ENCODE results near the gene HMOX2.

The HMOX2 gene

DNA sequence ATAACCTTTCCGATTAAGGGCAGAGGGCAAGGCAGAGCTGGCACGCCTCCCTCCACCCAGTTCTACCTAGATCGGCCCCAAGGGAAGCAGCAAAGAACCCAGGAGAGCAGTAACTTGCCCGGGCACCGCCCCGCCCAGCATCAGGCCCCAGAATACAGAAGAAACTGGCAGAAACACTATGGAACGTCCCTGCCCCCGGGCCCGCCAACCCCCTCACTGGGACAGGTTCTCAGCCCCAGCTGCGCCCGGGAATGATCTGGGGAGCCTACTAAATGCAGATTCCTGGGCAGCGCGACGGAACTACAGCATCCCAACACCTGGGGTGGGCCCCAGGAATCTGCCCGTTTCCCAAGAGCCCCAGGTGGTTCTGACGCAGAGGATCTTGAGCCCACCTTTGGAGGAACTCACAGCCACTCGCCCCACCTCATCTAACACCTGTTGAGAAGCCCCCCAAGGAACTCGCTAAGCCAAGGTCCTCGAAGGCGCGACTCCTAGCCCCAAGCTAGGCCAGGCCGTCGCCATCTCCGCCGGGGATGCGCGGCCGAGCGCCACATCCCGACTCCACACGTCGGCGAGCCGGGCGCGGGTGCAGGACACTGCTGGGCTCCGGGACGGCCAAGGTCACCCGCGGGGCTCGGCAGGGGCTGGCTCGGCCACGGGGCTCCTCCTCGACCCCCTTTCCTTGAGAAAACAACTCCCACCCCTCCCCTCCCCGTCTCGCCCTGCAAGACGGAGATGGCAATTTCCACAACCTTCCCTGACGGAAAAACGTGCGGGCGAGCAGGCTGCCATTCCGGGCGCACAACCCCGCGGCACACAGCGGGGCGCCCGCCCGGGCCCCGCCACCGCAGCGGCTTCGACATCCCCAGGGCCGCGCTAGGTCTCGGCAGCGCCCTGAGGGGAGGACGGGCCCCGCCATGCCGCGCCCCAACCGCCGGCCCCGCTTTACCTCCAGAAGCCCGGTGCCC, 61.5 kb downstream of the HMOX2 start (continued):
- TF ChIP-seq ZNF121 (tag by site-specific recombination; IDR thresholded peaks at IDR 0.05): no peak
- TF ChIP-seq, protein P1, sequence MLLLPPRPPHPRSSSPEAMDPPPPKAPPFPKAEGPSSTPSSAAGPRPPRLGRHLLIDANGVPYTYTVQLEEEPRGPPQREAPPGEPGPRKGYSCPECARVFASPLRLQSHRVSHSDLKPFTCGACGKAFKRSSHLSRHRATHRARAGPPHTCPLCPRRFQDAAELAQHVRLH (tag by site-specific recombination; IDR thresholded peaks at IDR 0.05): no peak
- no peak for TF ChIP-seq ZBTB17 (tag by site-specific recombination; IDR thresholded peaks at IDR 0.05)
- no peak for TF ChIP-seq KLF16 (tag by site-specific recombination; IDR thresholded peaks at IDR 0.05)
- TF ChIP-seq, protein P2, sequence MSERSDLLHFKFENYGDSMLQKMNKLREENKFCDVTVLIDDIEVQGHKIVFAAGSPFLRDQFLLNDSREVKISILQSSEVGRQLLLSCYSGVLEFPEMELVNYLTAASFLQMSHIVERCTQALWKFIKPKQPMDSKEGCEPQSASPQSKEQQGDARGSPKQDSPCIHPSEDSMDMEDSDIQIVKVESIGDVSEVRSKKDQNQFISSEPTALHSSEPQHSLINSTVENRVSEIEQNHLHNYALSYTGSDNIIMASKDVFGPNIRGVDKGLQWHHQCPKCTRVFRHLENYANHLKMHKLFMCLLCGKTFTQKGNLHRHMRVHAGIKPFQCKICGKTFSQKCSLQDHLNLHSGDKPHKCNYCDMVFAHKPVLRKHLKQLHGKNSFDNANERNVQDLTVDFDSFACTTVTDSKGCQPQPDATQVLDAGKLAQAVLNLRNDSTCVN (tag by site-specific recombination; optimal IDR thresholded peaks at IDR 0.05): peak; percentile 46
- TF ChIP-seq SP2 (tag by site-specific recombination; IDR thresholded peaks at IDR 0.05): no peak
- TF ChIP-seq ZNF335 (tag by site-specific recombination; conservative IDR thresholded peaks at IDR 0.05): no peak
- TF ChIP-seq ZXDB (tag by site-specific recombination; IDR thresholded peaks at IDR 0.05): peak; percentile 13; the same call in 1 of the 2 replicates
- no peak for TF ChIP-seq ZNF133 (tag by site-specific recombination; IDR thresholded peaks at IDR 0.05)
- TF ChIP-seq REPIN1 (tag by site-specific recombination; IDR thresholded peaks at IDR 0.05; ENCODE audit: low read depth): no peak
- no peak for TF ChIP-seq ZNF654 (tag by site-specific recombination; IDR thresholded peaks at IDR 0.05; ENCODE audit: low read depth)
- TF ChIP-seq ZNF624 (tag by site-specific recombination; IDR thresholded peaks at IDR 0.05): no peak
- TF ChIP-seq, protein P3, sequence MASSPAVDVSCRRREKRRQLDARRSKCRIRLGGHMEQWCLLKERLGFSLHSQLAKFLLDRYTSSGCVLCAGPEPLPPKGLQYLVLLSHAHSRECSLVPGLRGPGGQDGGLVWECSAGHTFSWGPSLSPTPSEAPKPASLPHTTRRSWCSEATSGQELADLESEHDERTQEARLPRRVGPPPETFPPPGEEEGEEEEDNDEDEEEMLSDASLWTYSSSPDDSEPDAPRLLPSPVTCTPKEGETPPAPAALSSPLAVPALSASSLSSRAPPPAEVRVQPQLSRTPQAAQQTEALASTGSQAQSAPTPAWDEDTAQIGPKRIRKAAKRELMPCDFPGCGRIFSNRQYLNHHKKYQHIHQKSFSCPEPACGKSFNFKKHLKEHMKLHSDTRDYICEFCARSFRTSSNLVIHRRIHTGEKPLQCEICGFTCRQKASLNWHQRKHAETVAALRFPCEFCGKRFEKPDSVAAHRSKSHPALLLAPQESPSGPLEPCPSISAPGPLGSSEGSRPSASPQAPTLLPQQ (tag by site-specific recombination; IDR thresholded peaks at IDR 0.05): 0 out of 2 replicates have a peak, but pooled peaks have one; percentile 19
- no peak for TF ChIP-seq ZNF140 (tag by site-specific recombination; IDR thresholded peaks at IDR 0.05)
- no peak for TF ChIP-seq ZNF837 (tag by site-specific recombination; IDR thresholded peaks at IDR 0.05)
- no peak for TF ChIP-seq ZNF704 (tag by site-specific recombination; IDR thresholded peaks at IDR 0.05)
- TF ChIP-seq ZNF768 (tag by site-specific recombination; IDR thresholded peaks at IDR 0.05): no peak
- no peak for TF ChIP-seq AEBP2 (tag by site-specific recombination; IDR thresholded peaks at IDR 0.05; ENCODE audit: borderline replicate concordance)
- no peak for TF ChIP-seq WT1 (tag by site-specific recombination; IDR thresholded peaks at IDR 0.05)
- no peak for TF ChIP-seq ZNF221 (tag by site-specific recombination; IDR thresholded peaks at IDR 0.05; ENCODE audit: borderline replicate concordance)
- no peak for TF ChIP-seq BCL11A (tag by site-specific recombination; IDR thresholded peaks at IDR 0.05; ENCODE audit: low read depth)
- no peak for TF ChIP-seq KLF10 (tag by site-specific recombination; IDR thresholded peaks at IDR 0.05)
- TF ChIP-seq ZNF394 (tag by site-specific recombination; IDR thresholded peaks at IDR 0.05; ENCODE audit: borderline replicate concordance): no peak
- TF ChIP-seq ZNF214 (tag by site-specific recombination; IDR thresholded peaks at IDR 0.05; ENCODE audit: borderline replicate concordance): no peak
- TF ChIP-seq ZNF623 (tag by site-specific recombination; IDR thresholded peaks at IDR 0.05): no peak
- no peak for TF ChIP-seq MYNN (tag by site-specific recombination; IDR thresholded peaks at IDR 0.05; ENCODE audit: borderline replicate concordance)
- TF ChIP-seq ZNF529 (tag by site-specific recombination; IDR thresholded peaks at IDR 0.05; ENCODE audit: insufficient replicate concordance): no peak

Data from HEK293 (cell line).